GM18505 (cell line): ENCODE measurements around the gene CLIP2.

ENCODE experiments used
- ATAC-seq: cut with Tn5 transposase; IDR thresholded peaks from one replicate; pipeline ENCODE4 v1.9.1; 2021; ENCODE audit not compliant: unreplicated experiment
- POLR2A ChIP-seq: IDR thresholded peaks from 4 replicates; pipeline ENCODE4 v1.6.1; 2011; ENCODE audit warnings: borderline replicate concordance; ENCODE audit not compliant: insufficient read depth, insufficient read length; ENCODE audit errors: extremely low read depth

CLIP2 gene

GRCh38 chr7:74284781-74285259 is 4.4 kb upstream of the CLIP2 start:
- no peak for ATAC-seq
- TF ChIP-seq POLR2A, result no peak

- no peak for TF ChIP-seq POLR2A
- ATAC-seq, result no peak
These were observed 3.1 kb upstream of the CLIP2 start for GRCh38 chr7:74286131-74286530.

- no peak for TF ChIP-seq POLR2A
- ATAC-seq, result no peak
These were observed 1.7 kb upstream of the CLIP2 start for GRCh38 chr7:74287303-74288033.

GRCh38 chr7:74288034-74288881 is 949 bp upstream of the CLIP2 start:
- no peak for ATAC-seq
- TF ChIP-seq POLR2A, result peak; percentile 42

- no peak for ATAC-seq
- TF ChIP-seq POLR2A, result no peak
These were observed 699 bp downstream of the CLIP2 start for GRCh38 chr7:74289659-74290552.

- no peak for ATAC-seq
- TF ChIP-seq POLR2A, result no peak
These were observed 1.3 kb downstream of the CLIP2 start for GRCh38 chr7:74290553-74290950.

GRCh38 chr7:74290981-74291441 is 1.8 kb downstream of the CLIP2 start:
- no peak for ATAC-seq
- TF ChIP-seq POLR2A, result no peak

- no peak for ATAC-seq
- no peak for TF ChIP-seq POLR2A
These were observed 2.3 kb downstream of the CLIP2 start for GRCh38 chr7:74291535-74291934.

- TF ChIP-seq POLR2A, result no peak
- no peak for ATAC-seq
These were observed 3.8 kb downstream of the CLIP2 start for GRCh38 chr7:74292757-74293576.

GRCh38 chr7:74293577-74293908 is 4.3 kb downstream of the CLIP2 start:
- no peak for ATAC-seq
- no peak for TF ChIP-seq POLR2A

GRCh38 chr7:74294191-74294998 is 5.2 kb downstream of the CLIP2 start:
- no peak for TF ChIP-seq POLR2A
- ATAC-seq, result no peak
